Brain microvascular endothelial cell (primary cell): ENCODE measurements around the gene ALOXE3.

Source experiments
- DNase-seq: peaks from one replicate; pipeline ENCODE4 v3.0.0-alpha.2; 2020
- H3K27ac ChIP-seq: fragments of 250-450 bp; sonication (Bioruptor Pico); 2 replicates; pipeline ENCODE4 v1.5.1; 2020; ENCODE audit warnings: mild to moderate bottlenecking, moderate library complexity
- H3K27me3 ChIP-seq: fragments of 250-450 bp; sonication (Bioruptor Pico); replicated peaks from 2 replicates; pipeline ENCODE4 v1.5.1; 2020; ENCODE audit warnings: mild to moderate bottlenecking
- H3K36me3 ChIP-seq: fragments of 250-450 bp; sonication (Bioruptor Pico); replicated peaks from 2 replicates; pipeline ENCODE4 v1.5.1; 2020; ENCODE audit warnings: mild to moderate bottlenecking
- H3K4me3 ChIP-seq: 2 replicates; pipeline ENCODE4 v1.5.1; 2011; ENCODE audit warnings: low read depth, mild to moderate bottlenecking, control low read depth, low read length, moderate library complexity
- CTCF ChIP-seq: IDR thresholded peaks from 2 replicates; pipeline ENCODE4 v1.5.1; 2011; ENCODE audit warnings: low read depth, mild to moderate bottlenecking, moderate library complexity, low read length, control low read depth, inconsistent platforms; ENCODE audit errors: missing control alignments
- in situ Hi-C: cut with HindIII; loops from 2 replicates; pipeline ENCODE4 v1.10.0; 2017; ENCODE audit warnings: low sequenced_read_pairs, low pct_ligation_motif_present

The ALOXE3 gene

GRCh38 chr17:8152112-8152775 is 33.9 kb upstream of the ALOXE3 start, which contains the start of gene PER1:
PER1 (minus strand) TSS chr17:8152404; CDS start chr17:8150706, 1,698 bp downstream.
- peaks cover 33% of the 10 kb centered on the region for H3K36me3 ChIP-seq
- in situ Hi-C loops = no loop called here
- no peak for TF ChIP-seq CTCF
- DNase-seq = peak; percentile 95
- H3K27me3 ChIP-seq = no peaks in the 10 kb centered on the region
- H3K4me3 ChIP-seq = peak within 1 kb of the TSS; percentile 99
- peak within 1 kb of the TSS; percentile 99 for H3K27ac ChIP-seq

DNA sequence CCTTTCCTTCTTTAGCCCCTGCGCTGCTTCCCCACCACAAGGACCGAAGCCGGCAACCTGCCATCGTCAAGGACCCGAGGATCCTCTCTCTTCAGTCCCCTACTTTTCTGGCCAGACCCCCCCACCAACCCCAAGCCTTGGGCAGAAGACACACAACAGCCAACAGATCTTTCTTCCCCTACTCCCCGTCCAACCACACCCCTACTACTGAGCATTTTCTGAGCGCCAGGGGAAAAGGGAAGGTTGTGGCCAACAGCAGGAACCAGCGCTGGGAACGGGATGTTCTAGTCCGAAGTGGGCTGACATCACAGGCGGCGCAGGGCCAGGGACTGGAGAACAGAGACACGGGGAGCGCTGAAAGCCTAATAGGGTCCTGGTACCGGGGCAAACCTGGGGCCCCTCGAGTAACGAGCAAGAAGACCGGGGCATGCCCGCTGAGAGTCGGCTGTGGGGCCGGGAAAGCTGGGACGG is 33.4 kb upstream of the ALOXE3 start:
- no peak for DNase-seq
- Histone ChIP-seq H3K27me3 (no peaks in the 10 kb centered on the region), H3K4me3 (peak overlapping the region; percentile 99), H3K36me3 (peaks cover 38% of the 10 kb centered on the region), H3K27ac (peak overlapping the region; percentile 99)
- no peak for TF ChIP-seq CTCF
- in situ Hi-C loops = no loop called here

- peak; percentile 92 for DNase-seq
- Histone ChIP-seq H3K27me3 (no peaks in the 10 kb centered on the region), H3K27ac (peak overlapping the region; percentile 99), H3K36me3 (peaks cover 43% of the 10 kb centered on the region), H3K4me3 (peak overlapping the region; percentile 99)
- TF ChIP-seq CTCF = no peak
- in situ Hi-C loops = no loop called here
These were observed 32.9 kb upstream of the ALOXE3 start for GRCh38 chr17:8151120-8151640.

DNA sequence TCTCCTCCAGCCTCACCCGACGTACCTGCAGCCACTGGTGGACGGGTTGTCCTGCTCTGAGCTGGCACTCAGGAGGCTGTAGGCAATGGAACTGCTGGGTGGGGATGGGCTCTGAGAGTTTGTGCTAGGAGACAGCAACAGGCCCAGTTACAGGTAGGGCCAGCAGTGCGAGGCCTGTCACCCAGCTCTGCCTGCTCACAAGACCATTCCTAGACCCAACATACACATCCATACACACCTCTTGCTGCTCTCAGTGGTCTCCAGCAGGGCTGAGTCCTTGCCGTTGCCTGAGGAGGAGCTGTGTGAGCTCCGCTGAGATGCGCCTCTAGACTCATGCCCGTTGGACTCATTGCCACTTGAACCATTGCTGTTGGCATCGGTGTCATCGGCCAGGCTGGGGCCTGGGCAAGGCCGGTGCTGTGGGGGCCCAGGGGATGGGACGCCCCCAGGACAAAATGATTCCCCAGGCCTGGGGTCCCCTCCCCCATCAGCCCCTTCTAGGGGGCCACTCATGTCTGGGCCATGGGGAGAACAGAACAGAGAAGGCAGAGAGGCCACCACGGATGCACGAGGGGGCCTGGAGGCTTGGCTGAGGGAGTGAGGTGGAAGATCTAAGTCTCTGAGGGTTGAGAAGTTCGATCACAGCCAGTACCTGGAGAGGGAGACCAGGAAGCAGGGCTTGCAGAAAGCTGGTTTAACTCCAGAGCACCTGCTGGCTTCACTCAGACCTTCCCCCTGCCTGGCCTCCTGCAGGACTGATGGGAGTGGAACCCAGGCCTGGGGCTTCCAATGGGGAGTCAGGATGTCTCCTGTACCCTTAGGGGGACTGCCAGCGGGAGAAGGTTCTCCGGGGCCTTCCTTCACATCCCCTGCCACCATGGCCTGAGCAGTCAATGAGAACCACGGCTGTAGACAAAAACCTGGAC is 32.1 kb upstream of the ALOXE3 start:
- H3K36me3 ChIP-seq = peaks cover 50% of the 10 kb centered on the region

More for the DNA sequence above, 32.1 kb upstream of the ALOXE3 start:
- DNase-seq = no peak
- in situ Hi-C loops = no loop called here
- TF ChIP-seq CTCF = no peak
- no peaks in the 10 kb centered on the region for H3K27me3 ChIP-seq
- H3K27ac ChIP-seq = peak overlapping the region; percentile 99
- H3K4me3 ChIP-seq = peak overlapping the region; percentile 99
